D721Med (cell line): ENCODE results near the gene TLR1.
"Not testable (repeated sequence)": the region's sequence is repeated elsewhere in the genome, so short reads cannot be mapped to it uniquely, and the experiment has no call there.

Source experiments
- DNase-seq: peaks from one replicate; pipeline ENCODE4 v3.0.0; 2011; ENCODE audit warnings: low spot score; ENCODE audit not compliant: insufficient read length
- FAIRE-seq: peaks from 2 replicates; lab custom pipeline; 2011; peaks lifted over from hg19 to GRCh38; lab: Jason Lieb, UNC
- TF ChIP-seq, protein P1 (sequence below): IDR thresholded peaks from 2 replicates; pipeline ENCODE4 v1.5.1; 2012; ENCODE audit warnings: mild to moderate bottlenecking, control low read depth; ENCODE audit not compliant: insufficient read depth; ENCODE audit errors: missing control alignments

The TLR1 gene

DNA sequence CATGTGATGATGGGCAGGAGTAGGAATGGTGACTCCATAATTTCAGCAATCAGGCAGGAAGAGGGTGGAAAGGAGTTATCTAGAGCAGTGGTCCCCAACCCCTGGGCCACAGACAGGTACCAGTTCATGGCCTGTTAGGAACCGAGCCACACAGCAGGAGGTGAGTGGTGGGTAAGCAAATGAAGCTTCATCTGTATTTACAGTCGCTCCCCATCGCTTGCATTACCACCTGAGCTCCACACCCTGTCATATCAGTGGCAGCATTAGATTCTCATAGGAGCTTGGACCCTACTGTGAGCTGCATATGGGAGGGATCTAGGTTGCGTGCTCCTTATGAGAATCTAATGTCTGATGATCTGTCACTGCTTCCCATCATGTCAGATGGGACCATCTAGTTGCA, 20.4 kb downstream of the TLR1 start:
- FAIRE-seq: no peak
- TF ChIP-seq, protein P1, sequence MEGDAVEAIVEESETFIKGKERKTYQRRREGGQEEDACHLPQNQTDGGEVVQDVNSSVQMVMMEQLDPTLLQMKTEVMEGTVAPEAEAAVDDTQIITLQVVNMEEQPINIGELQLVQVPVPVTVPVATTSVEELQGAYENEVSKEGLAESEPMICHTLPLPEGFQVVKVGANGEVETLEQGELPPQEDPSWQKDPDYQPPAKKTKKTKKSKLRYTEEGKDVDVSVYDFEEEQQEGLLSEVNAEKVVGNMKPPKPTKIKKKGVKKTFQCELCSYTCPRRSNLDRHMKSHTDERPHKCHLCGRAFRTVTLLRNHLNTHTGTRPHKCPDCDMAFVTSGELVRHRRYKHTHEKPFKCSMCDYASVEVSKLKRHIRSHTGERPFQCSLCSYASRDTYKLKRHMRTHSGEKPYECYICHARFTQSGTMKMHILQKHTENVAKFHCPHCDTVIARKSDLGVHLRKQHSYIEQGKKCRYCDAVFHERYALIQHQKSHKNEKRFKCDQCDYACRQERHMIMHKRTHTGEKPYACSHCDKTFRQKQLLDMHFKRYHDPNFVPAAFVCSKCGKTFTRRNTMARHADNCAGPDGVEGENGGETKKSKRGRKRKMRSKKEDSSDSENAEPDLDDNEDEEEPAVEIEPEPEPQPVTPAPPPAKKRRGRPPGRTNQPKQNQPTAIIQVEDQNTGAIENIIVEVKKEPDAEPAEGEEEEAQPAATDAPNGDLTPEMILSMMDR: no peak

DNA sequence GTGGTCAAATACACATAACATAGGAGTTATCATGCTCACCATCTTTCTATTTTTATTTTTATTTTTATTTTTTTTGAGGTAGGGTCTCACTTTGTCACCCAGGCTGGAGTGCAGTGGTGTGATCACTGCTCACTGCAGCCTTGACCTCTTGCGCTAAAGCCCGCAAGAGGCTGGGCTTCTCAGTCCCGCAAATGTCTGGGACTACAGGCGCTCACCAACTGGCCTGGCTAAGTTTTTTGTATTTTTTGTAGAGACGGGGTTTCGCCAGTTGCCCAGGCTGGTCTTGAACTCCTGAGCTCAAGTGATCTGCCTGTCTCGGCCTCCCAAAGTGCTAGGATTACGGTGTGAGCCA, 21.5 kb downstream of the TLR1 start:
- DNase-seq: no peak
- TF ChIP-seq, protein P1: no peak
- FAIRE-seq: no peak

More for the DNA sequence above, 20.4 kb downstream of the TLR1 start:
- no peak for DNase-seq

DNA sequence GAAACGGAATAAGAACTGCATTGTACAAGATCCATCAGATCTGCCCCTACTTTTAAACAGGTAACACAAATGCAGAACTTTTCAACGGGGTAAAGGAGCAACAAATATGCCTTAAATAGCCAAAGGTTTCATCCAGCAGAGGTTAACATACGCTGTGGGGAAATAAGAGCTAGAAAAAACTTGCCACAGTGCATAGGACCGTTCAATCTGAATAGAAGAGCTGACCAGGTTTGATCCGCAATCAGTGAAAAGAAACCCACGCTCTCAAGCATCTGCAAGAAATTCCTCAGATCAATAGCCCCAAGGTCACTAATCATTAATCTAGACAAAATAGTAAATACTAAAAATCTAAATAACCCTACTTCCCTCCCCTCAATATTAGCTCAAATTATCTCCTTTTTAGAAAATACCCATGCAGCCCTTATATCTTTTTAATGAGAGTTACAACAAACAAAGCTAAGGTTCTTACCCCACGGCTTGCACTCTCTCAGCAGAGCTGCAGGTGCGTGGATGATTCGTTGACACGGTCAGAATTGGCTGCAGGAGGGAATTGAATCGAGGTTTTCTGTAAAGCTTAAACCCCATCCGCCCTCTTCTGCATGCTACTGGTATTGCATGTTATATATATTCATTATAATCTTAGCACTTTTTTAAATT, 22.0 kb downstream of the TLR1 start, which contains the start of gene TLR10:
Gene TLR10 (minus strand): TSS at position 539 of the 657 bp plus-strand sequence. CDS start 7,400 bp downstream, outside the sequence.
- TF ChIP-seq, protein P1: peak; percentile 54
- no peak for FAIRE-seq
- DNase-seq: no peak

DNA sequence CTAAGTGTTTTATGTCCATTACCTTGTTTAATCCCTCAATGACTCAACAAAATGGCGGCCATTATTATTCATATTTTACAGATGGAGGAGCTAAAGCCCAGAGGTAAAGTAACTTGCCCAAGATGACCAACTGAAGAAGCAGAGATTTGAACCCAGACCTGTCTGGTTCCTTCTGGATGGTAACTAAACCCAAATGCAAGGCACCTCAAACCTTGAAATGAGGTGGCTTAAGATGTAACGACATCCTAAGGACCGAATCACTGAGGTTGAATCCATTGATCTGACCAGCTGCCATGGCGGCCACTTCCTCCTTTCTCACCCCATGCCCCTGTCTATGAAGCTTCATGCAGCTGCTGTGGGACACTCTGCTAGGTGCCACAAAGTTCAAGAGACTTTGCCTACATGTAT, 22.7 kb downstream of the TLR1 start:
- TF ChIP-seq, protein P1: no peak
- DNase-seq (no peak), FAIRE-seq (no peak)

DNA sequence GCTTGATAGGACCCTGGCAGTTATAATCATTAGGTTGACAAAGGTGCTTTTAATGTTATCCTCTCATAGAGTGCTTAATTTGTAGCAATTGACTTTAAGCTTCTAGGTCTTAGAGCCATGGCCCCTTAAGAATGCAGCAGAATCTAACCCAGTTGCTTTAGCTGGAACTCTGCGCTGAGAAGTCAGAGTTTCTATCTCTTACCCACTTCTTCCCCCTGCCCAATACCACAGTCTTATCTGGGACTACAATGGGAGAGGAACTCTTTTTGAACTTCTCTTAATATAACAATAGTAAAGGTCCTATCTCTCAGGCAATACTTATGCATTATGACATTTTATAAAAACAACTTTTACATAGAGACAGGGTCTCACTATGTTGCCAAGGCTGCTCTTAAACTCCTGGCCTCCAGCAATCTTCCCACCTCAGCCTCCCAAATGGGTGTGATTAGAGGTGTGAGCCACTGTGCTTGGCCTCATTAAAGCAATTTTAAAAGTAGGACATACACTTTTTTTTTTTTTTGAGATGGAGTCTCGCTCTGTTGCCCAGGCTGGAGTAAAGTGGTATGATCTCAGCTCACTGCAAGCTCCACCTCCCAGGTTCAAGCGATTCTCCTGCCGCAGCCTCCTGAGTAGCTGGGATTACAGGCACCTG, 23.6 kb downstream of the TLR1 start:
- DNase-seq: no peak
- FAIRE-seq: no peak
- TF ChIP-seq, protein P1: no peak

DNA sequence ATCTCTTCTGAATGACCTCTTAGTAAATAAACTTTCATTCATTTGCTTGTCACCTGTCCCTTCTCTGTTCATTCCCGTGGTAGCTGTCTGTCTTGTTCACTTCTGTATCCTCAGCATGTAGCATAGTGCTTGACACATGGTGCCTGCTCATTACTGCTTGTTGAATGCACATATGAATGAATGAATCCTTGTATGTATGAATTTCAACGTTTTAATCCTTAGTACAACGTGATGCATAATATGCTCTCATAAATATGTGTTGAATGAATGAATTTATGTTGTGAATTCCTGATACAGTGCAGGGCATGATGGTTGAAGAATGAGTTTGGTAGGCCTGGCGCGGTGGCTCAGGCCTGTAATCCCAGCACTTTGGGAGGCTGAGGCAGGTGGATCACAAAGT, 24.8 kb downstream of the TLR1 start:
- FAIRE-seq (no peak), DNase-seq (no peak)
- TF ChIP-seq, protein P1: no peak

DNA sequence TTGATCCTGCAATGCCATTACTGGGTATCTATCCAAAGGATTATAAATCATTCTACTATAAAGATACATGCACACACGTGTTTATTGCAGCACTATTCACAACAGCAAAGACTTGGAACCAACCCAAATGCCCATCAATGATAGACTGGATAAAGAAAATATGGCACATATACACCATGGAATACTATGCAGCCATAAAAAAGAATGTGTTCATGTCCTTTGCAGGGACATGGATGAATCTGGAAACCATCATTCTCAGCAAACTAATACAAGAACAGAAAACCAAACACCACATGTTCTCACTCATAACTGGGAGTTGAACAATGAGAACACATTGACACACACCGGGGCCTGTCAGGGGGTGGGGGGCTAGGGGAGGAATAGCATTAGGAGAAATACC, 26.7 kb downstream of the TLR1 start:
- not testable (repeated sequence) for FAIRE-seq, DNase-seq
